HG02571 (cell line): ENCODE data around the gene RNASE8.

Experiments
- ATAC-seq: cut with Tn5 transposase; IDR thresholded peaks from one replicate; pipeline ENCODE4 v1.9.1; 2021; ENCODE audit warnings: mild to moderate bottlenecking, moderate library complexity; ENCODE audit not compliant: unreplicated experiment

The RNASE8 gene

DNA sequence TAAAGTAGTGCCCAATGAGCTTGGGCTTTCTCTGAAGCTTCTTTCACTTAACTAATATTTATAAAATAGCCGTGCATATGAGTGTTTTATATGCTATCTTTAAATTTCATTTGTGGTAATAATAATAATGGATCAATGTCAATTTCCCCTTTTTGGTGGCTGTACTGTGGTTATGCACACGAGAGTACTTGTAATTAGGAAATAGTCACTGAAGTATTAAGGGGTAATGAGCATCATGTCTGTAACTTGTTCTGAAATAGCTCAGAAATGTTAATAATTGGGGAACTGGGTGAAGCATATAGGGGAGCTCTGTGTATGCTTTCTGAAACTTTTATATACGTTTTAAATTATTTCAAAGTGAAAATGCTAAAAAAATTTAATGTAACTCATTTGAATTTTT, 7.0 kb upstream of the RNASE8 start:
- ATAC-seq, result no peak

DNA sequence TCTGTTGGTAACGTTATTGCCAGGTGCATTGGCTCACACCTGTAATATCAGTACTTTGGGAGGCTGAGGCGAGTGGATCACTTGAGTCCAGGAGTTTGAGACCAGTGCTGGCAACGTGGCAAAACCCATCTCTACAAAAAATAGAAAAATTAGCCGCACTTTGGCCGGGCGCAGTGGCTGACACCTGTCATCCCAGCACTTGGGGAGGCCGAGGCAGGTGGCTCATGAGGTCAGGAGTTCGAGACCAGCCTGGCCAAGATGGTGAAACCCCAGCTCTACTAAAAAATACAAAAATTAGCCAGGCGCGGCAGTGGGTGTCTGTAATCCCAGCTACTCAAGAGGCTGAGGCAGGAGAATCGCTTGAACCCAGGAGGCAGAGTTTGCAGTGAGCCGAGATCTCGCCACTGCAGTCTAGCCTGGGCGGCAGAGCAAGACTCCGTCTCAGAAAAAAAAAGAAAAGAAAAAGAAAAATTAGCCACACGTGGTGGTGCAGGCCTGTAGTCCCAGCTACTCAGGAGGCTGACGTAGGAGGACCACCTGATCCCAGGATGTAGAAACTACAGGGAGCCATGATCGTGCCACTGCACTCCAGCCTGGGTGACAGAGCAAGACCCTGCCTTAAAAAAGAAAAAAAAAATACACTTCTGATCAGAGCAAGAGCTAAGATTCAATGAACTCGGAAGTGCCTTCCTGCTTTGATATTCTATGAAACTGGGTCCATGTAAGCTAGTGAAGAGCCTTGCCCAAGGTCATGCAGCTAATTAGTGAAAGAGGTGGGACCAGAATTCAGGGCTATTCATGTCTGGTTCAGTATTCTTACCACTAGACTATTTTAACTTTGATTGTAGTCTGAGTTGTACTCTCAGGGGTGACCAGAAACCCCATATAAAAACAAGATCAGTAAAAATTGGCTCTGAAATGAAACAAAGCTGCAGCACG, 4.2 kb upstream of the RNASE8 start:
- no peak for ATAC-seq

DNA sequence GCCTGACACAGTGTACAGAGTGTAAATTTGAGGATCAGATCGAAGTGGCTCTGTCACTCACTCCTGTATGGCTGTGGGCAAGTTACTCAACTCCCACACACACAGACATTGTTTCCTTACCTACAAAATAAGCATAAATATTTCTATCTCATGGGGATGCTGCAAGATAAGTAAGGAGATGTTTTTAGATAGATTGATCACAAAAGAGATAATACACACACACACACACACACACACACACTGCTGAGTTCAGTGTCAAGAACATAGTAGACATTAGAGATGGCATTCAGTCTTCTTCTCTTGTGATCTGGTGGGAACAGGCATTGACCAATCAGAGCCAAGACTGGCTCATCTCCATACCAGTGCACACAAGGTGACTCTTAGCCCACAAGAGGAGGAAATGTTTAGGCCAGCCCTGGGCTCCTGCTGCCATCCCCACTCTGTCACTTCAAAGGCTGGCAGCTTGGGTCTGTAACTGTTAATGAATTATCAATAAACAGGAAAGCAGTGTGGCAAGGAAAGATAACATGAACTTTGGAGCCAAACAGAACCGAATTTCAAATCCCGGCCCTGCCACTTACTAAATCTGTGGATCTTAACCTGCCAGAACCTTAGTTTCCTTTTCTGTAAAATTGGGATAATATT, 3.4 kb upstream of the RNASE8 start:
- ATAC-seq, result no peak

DNA sequence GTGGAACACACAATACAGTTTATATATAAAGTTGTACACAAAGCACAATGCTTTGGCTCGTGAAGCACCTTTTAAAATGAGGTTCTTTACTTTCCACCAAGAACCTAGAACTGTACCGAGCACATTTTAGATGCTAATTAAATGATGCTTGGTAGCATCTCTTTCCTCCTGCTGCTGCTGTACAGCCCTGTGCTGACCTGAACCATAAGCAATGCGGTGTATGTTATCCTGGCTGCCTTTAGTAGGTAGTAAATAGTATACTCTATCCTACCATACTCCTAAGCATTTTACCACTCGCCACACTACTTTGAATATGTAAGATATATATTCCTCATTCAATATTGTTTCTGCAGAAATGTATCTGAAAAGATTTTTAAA, 2.9 kb upstream of the RNASE8 start:
- no peak for ATAC-seq

DNA sequence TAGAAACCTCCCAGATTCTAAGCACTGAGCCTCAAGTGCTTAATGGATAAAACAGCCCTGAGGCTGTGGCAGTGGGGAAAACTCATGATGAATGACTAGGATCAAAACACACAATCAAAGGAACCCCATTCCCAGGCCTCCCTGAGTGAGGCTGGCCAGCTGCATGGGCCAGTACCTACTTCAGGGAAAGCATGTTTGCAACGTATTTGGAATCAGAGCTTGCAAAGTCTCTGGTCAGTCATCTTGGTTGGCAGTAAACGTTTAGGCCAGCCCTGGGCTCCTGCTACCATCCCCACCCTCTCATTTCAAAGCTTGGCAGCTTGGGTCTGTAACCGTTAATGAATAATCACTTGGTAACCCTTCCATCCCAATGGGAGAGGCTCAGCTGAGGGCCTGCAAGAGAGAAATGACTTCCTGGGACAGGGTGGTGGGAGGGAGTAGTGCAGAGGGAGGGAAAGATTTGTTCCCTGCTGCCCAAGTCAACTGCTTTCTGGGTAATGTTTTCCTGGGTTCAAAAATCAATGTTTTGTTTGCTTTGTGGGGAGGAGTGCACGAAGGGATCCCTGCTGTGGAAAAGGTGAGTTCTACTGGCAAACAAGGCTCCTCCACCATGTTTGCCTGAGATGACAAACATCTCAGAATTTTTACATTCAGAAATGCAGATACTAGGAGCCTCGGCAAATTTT, 2.0 kb upstream of the RNASE8 start:
- no peak for ATAC-seq

DNA sequence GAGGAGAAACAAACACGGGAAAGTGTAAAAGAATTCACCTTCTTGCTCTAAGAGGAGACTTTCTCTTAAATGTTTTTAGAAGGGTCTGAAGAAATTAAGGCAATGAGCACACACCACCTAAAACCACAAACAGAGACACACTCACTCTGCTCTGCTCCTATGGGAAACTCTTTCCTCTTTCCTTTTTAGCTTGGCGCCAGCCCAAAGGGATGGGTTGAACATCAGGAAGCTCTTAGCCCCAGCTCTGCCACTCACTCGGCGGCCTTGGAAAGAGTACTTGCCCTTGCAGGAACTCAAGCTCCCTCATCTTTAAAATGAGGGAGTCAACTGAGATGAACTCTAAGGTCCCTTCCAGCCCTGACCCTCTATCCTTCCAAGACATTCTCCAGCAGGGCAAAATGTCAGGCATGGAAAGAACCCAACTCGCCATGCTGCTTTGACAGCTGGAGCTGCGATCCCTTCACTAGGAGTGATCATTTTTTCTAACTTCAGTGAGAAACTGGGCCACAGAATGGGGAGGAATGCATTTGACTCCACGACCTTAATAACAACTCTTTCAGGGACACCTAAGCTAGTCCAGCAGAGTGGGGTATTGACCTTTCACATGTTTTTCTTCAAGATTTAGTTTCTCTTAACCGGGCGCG, 980 bp upstream of the RNASE8 start:
- ATAC-seq, result no peak

DNA sequence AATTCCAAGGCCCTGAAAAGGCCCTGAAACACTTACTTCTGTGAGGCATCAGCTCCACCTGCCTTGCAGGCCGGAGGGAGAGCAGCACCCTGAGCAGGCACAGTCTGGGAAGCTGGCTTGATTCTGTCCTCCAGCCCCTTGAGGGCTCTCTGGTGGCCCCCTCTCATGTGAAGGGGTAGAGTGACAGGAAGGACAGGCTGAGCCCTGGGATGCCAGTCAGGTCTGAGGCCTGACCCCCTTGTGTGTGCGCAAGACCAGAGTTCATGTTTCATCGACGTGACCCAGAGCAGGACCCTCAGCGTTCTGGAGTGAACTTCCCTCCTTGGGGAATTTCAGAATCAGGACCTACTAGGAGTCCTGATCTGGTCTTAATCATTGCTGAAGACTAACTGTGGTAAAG, 1.3 kb downstream of the RNASE8 start:
- no peak for ATAC-seq

DNA sequence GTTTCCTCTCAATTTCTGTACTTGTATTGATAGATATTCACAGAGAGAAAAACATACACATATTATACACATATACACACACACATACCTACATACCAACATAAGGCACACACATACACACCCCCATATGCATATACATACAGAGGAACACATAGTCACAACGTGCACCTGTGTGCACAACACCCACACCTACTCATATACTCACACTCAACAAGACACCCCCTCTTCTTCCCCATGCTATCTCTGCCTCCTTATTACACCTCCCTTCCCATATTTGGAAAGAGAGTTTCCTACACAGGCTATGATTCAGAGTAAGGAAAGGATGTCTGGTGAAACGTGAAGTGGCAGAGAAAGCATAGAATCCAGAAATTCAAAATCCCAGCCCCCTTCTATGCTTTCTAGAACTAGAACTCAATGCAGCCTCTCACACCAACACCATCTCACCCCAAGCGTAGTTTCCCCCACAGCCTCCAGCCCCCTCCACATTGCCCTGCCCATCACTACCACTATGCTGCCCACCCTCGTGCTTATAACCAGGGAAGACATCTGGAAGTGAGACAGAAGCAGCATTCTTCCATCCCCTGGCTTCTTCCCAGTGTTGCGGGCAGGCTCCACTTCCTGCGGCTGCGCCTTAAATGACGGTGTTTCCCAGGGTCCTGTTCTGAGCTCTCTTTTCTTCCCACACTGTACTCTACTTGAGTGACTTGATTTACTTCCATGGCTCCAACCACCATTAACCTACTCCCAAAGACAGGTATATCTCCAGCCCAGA, 2.4 kb downstream of the RNASE8 start:
- ATAC-seq, result no peak

DNA sequence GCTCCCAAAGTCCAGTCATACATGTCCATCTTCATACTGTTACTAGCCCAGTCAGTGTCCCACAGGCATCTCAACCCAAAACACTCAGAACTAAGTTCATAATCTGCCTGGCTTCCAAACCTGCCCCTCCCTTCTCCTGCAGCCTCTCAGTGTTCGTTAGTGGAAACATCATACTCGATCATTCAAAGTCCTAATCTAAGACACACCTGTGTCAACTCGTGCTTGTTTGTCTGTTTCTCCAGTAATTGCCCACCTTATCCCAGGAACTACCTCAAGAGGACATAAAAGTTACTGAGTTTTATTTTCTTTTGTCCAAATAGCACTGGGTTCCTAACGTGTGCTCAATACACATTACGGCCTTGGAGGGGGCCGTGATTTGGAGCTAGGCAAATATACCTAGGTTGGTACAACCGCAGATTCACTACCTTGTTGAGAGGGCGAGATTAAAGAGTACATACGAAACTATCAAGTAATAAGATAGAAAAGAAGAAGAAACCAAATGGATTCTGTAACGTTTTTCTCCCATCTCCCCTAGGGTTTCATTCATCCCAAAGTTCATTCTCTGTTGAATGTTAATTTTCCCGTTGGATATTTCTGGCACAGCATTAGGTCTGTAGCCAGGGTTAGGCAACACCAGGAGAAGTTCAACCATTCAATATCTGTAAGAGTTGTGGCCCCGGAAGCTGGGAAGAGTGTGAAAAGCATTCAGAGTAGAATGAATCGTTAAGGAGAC, 3.2 kb downstream of the RNASE8 start:
- ATAC-seq, result no peak

DNA sequence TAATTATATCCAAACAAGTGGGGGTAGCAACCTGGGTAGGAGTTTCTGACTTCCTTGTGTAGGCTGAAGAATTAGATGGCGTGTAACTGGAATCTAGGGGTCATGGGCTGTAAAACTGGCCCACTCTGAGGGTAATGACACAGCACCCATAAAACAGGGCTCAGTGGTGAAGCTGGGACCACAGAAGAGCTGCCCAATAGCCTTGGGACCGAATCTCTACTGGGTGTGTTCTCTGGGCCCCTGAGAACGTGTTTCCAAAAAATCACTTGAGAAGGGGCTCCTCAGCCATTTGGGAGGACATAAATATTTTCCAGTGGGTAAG, 3.7 kb downstream of the RNASE8 start:
- ATAC-seq, result no peak

DNA sequence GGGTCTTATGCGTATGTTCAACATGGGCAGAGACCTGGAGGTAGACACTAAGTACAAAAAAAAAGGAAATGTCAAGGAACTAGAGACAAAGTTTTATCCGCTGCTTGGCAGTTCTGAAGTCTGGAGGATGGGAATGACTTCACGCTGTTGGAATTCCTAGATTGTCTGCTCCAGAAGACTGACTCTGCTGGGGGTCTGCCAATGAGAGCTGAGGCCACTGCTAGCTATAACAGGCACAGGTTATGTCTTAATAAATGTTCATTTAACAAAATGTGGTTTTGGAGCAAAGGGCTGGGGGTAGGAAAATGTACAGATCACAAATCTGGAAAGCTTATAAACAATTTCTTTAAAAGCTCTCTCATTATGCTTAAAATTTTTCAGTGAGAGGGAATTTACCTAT, 5.9 kb downstream of the RNASE8 start:
- ATAC-seq, result no peak

DNA sequence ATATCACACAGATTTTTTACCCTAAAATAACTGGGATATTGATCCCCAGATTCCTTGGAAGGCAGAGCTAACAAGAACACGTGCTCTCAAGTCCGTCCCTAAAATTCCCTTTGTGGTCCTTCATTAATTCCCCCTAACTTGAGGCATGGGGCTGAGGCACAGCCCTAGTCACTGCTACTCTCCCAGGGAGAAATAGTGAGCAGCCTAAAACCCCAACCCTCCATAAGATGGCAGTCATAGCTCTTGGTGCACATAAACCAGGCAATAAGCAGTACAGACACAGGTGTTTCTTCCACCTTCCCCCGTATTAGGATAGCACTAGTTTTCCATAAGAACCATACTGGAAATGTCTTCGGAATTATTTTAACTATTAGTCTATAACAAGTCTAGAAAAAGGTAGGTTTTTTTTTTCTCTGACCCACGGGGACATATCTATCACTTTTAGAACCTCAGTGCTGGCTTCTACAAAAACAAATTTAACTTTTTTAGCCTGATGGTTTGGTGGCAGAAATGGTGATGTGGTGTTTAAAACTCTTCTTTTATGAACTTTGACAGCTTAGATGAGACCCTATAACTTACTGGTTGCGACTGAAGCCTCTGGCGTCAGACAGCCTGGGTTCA, 9.4 kb downstream of the RNASE8 start:
- no peak for ATAC-seq

DNA sequence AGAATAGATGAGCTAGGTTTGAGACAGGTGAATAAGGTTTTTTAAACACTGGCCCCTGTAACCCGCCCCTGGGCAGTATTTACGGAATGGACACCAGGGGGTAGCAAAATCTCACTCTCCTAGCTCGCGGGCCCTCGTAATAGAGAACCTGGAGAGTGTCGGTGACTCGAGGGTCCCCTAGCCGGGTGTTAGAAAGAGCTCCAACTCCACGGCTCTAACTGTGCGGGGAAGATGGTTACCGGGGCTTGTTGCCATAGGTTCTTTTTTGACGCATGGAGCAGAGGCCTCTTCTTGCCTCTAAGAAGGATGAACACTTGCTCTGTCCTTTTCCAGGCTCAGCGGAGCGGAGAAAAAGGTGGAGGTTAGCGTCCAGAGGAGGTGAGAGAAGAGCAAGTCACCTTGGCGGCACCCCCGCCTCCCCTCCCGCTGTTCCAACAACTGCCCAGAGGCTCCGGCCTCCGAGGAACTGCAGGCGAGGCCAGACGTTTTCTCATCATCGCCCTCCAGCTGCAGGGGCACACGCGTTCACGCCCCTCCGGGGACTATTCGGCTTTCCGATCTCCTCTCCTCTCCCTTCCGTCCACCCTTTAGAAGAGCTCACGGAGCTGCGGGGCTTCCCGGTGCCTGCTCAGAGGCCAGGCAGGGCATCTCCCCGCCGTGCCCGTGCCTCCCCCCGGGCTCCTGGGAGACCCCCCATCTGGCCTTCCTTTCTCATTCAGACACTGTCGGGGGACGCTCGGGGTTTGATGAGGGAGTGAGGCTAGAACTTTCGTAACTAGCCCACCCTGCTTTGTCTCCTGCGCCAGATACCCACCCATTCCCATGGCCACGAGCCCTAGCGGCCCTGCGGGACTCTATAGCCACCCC, 11.1 kb downstream of the RNASE8 start:
- no peak for ATAC-seq

DNA sequence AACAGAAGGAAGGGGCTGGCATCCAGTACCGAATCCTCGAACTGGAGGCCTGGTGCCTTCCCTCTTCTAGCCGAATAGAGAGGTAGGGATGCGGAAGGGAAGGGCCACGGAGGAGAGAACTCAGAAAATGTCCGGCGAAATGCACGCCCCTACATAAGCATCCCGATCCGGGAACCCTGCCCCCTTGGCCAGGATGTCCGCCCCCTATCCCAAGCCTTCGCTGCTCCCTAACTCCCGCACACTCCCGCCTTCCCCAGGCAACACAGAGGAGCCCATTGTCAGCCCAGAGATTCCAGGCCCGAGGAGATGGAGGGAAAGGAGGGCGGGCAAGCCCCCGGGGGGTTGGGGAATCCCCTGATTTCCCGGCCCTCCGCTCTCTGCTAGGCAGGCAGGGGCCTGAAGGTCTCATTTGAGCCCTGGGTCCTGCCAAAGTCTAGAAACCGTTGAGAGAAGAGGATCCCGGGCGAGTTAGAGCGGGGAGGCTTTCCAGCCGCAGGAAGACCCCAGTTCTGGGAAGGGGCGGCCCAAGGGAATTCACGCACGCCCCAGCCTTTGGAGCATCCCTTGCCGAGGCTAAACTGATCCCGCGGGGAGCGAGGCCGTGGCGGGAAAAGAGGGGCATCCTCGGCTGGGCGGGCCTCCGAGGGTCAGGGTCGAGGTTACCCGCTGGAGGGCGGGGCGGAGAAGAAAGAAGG, 11.9 kb downstream of the RNASE8 start:
- no peak for ATAC-seq

DNA sequence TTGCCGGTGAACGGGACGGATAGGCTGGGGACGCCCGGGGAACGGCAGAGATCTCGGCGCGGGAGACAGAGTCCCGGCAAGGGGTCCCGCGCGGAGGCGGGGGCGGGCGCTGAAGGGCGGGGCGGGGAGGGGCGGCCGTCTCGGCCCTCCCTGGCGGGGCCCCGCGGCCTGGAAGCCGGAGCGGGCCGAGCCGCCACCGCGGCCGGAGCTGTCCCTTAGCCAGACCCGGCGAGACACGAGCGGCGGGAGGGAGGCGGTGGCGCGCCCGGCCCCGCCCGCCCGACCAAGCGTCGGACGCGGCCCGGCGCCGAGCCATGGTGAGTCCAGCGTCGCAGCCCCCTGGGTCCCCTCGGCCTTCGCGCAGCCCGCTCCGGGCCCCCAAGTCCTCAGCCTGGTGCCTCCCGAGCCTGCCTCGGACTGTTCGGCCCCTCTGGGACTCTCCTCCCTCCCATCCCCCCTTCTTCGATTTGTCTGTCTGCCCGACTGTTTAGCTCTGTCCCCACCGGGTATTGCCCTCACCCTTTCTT, 12.5 kb downstream of the RNASE8 start, which contains the start of gene ARHGEF40:
Gene ARHGEF40, plus strand, starts transcription at position 222 of the 527 bp plus-strand sequence. Its CDS starts 93 bp downstream, at position 315.
- ATAC-seq, result no peak

DNA sequence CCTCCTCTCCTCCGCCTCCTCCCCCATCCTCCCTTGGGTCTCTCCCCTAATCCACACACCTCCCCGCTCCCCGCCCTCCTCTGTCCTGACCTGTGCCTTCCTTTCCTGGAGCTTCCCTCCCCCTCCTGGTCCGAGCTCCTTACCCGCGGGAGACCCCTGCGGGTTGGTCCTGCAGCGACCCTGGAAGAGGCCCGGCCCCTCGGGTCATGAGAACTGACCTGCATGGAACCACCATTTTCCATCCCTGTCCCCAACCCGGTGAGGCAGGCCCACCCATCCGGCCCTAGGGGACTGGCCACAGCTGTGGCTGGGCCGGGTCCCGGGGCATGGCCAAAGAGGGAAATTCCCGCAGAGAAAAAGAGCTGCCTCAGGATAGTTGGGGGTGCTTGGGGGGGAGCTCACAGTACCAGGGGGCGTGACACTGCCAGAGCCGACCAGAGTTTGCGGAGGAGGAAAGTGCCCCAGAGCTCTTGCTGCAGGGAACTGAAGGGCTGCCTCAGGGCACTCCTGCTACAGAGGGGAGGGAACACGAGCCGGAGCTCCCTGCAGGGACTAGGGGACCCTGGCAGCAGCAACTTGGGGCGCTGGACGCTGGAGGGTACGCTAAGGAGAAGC, 13.1 kb downstream of the RNASE8 start:
- ATAC-seq, result peak; percentile 12
